ENCODE measurements around the gene PLIN3.

GRCh38 chr19:4909897-4910593 lies 42.6 kb upstream of the PLIN3 start:
- no peak for TF ChIP-seq EZH2phosphoT487 (IDR thresholded peaks at IDR 0.05; ENCODE audit: unreplicated experiment)
- TF ChIP-seq CTCF (conservative IDR thresholded peaks at IDR 0.05; ENCODE audit: low read depth in 2 of 2), result no peak
- TF ChIP-seq JUNB (IDR thresholded peaks at IDR 0.05; ENCODE audit: unreplicated experiment), result no peak
- no peak; the same call in 1 of the 2 replicates for TF ChIP-seq POLR2AphosphoS5 (IDR thresholded peaks at IDR 0.05; ENCODE audit: low read depth)
- TF ChIP-seq REST (IDR thresholded peaks at IDR 0.05; ENCODE audit: unreplicated experiment), result no peak
- no peak for TF ChIP-seq CREB1 (CRISPR knock-in tag; IDR thresholded peaks at IDR 0.05; ENCODE audit: low read depth)
- no peak for TF ChIP-seq EZH2 (IDR thresholded peaks at IDR 0.05; ENCODE audit: low read depth, unreplicated experiment)

Measured in GM23338 (cell line).